ENCODE measurements around the gene THAP4. TPM values are rescaled to one million over a fixed set of nuclear protein-coding genes. Genes with fewer than 3 reads are reported as not detected.

Gene THAP4
- total RNA-seq, 2 donors from 2014 or later: 76.8 to 94.7 TPM

- peak overlapping the region in 1 of 2 donors; percentile 51 for H3K4me3 ChIP-seq
- no peaks in the 10 kb centered on the region for H3K9me3 ChIP-seq
- TF ChIP-seq CTCF (IDR thresholded peaks at IDR 0.05): no peak
- peaks cover 0 to 43% of the 10 kb centered on the region in 2 donors for H3K4me1 ChIP-seq
- H3K27ac ChIP-seq: peak overlapping the region in 1 of 2 donors; percentile 71
- H3K36me3 ChIP-seq: no peaks in the 10 kb centered on the region
- no peak for DNase-seq (ENCODE audit: low spot score)
- H3K27me3 ChIP-seq: no peaks in the 10 kb centered on the region
These were observed 94.7 kb downstream of the THAP4 start for GRCh38 chr2:241542278-241542605.

DNA sequence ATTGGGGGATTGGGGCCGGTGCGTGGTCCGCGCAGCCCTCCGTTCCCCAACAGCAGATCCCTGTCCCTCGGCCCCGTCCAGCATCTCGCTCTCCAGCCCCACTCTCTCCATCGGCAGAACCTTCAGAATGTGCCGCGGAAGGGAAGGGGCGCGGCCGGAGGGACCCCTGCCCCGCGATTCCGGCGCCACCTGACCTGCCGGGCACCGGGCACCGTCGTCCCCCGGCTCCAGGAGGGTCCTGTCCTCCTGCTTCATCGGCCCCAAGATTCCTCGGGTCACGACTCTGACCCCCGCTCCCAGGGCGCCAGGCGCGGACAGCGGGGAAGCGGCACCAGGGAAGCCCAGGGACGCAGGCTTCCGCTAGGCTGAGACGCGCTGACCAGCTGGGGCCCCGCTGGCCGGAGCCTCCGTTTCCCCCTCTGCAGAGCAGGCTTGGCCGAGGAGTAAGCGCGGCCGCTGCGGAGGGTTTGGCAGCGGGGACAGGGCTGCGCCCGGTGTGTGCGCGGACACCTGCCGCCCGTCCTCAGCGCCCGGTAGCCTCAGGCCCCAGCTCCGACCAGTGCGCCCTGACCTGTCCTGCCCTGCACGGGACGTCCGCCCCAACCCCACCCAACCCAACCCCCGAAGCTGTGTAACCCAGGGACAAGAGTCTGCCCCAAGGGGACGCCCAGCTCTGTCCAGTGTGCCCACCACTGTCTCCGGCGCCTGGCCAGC is 95.2 kb downstream of the THAP4 start:
- Histone ChIP-seq H3K4me3 (peak overlapping the region in 1 of 2 donors; percentile 51), H3K4me1 (peaks cover 0 to 37% of the 10 kb centered on the region in 2 donors), H3K27ac (peak overlapping the region in 1 of 2 donors; percentile 71), H3K27me3 (no peaks in the 10 kb centered on the region), H3K36me3 (no peaks in the 10 kb centered on the region), H3K9me3 (no peaks in the 10 kb centered on the region)
- no peak for TF ChIP-seq CTCF (IDR thresholded peaks at IDR 0.05)
- DNase-seq (ENCODE audit: low spot score): no peak

DNA sequence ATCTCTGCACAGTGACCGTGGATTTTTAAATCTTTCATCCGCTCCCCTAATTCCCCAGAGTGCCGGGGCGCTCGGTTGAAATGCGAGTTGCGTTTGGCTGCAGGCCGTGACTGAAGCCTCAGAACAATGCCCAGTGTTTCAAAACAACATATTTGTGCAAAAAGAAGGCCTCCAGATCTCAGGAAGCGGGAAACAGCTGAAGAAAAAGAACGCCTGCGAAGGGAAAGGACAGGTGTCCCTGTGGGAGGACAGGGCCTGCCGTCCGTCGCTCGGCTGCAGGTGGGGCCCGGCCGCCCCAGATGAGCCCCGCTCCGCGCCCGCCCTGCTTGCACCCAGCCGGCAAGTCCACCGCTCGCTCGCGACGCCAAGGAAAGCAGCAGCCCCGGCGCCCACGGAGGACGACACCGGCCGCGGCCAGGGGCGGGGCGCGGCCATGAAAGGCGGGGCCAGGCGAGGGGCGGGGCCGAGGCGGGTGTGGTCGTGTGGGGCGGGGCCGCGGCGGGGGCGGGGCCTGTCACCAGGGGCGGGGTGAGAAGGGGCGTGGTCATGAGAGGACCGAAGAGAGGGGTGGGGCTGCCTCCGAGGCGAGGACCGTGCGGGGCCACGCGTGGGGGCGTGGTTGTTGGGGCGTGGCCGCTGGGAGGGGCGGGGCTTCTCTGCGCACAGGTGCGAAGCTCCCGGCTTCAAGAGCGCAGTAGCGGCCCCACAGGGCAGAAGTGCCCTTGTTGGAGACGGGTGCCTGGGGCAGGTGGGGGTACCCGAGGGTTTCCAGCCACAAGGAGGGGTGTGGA is 96.0 kb downstream of the THAP4 start:
- no peak for DNase-seq (ENCODE audit: low spot score)
- no peaks in the 10 kb centered on the region for H3K27me3 ChIP-seq
- H3K4me1 ChIP-seq: peaks cover 0 to 33% of the 10 kb centered on the region in 2 donors
- H3K27ac ChIP-seq: peak overlapping the region in 1 of 2 donors; percentile 71
- H3K36me3 ChIP-seq: no peaks in the 10 kb centered on the region
- no peak for TF ChIP-seq CTCF (IDR thresholded peaks at IDR 0.05)
- H3K9me3 ChIP-seq: no peaks in the 10 kb centered on the region
- peak overlapping the region; percentile 23 to 51 for H3K4me3 ChIP-seq

GRCh38 chr2:241540401-241540770 is 96.6 kb downstream of the THAP4 start:
- Histone ChIP-seq H3K4me3 (peak overlapping the region in 1 of 2 donors; percentile 51), H3K27ac (peak overlapping the region in 1 of 2 donors; percentile 71), H3K27me3 (no peaks in the 10 kb centered on the region), H3K36me3 (no peaks in the 10 kb centered on the region), H3K4me1 (peaks cover 0 to 31% of the 10 kb centered on the region in 2 donors), H3K9me3 (no peaks in the 10 kb centered on the region)
- DNase-seq (ENCODE audit: low spot score): no peak
- no peak for TF ChIP-seq CTCF (IDR thresholded peaks at IDR 0.05)

- no peaks in the 10 kb centered on the region for H3K9me3 ChIP-seq
- H3K4me3 ChIP-seq: no peak overlapping the region
- peaks cover 0 to 26% of the 10 kb centered on the region in 2 donors for H3K4me1 ChIP-seq
- no peak for TF ChIP-seq CTCF (IDR thresholded peaks at IDR 0.05)
- peak overlapping the region in 1 of 2 donors; percentile 71 for H3K27ac ChIP-seq
- no peaks in the 10 kb centered on the region for H3K27me3 ChIP-seq
- no peaks in the 10 kb centered on the region for H3K36me3 ChIP-seq
- DNase-seq (ENCODE audit: low spot score): no peak
These were observed 97.2 kb downstream of the THAP4 start for GRCh38 chr2:241539616-241540374.
